IMR-90 (cell line): Measurements from ENCODE around the gene ZNF512. TPM values are rescaled to one million over a fixed set of nuclear protein-coding genes. Genes with fewer than 3 reads are reported as not detected.
A peak's percentile ranks its signal among the peaks of the same experiment; 100 is the strongest.
"Not testable (repeated sequence)": the region's sequence is repeated elsewhere in the genome, so short reads cannot be mapped to it uniquely, and the experiment has no call there.

ENCODE experiments used
- ATAC-seq: fragments of 200-7000 bp; cut with Tn5 transposase; 2 replicates; pipeline ENCODE4 v1.9.1; 2020; ENCODE audit warnings: low read depth, mild to moderate bottlenecking, moderate library complexity
- BruUV-seq: library from RNA; stranded (reverse); fragments of 400-500 nt; replicated peaks from 2 replicates; lab custom pipeline; 2021; lab: Mats Ljungman, UMichigan
- CTCF ChIA-PET: fragments of 300-600 bp; formaldehyde crosslinking; extraction: SDS; loops from one replicate; lab custom pipeline; 2021; ENCODE audit warnings: antibody characterized with exemption; lab: Yijun Ruan, JAX
- POLR2A ChIA-PET: fragments of 300-600 bp; sonication (Branson Sonifier 250); formaldehyde crosslinking; loops from one replicate; lab custom pipeline; 2022; ENCODE audit warnings: antibody characterized with exemption; ENCODE audit not compliant: unreplicated experiment; lab: Charles Lee
- DNase-seq: peaks from one replicate; pipeline ENCODE4 v3.0.0; 2013
- H2AFZ ChIP-seq: replicated peaks from 2 replicates; pipeline ENCODE3; 2013; ENCODE audit warnings: low read length, mild to moderate bottlenecking; ENCODE audit not compliant: poor library complexity
- H2AK5ac ChIP-seq: 2 replicates; pipeline ENCODE4 v1.6.1; 2013; ENCODE audit warnings: low read depth, low read length, inconsistent platforms
- H2AK9ac ChIP-seq: replicated peaks from 2 replicates; pipeline ENCODE3; 2013; ENCODE audit warnings: mild to moderate bottlenecking, low read depth, low read length, moderate library complexity; ENCODE audit not compliant: poor library complexity
- H2BK120ac ChIP-seq: 2 replicates; pipeline ENCODE4 v1.6.1; 2013; ENCODE audit warnings: low read depth, low read length, inconsistent platforms
- H2BK15ac ChIP-seq: 3 replicates; pipeline ENCODE4 v1.6.1; 2013; ENCODE audit warnings: low read depth, low read length, inconsistent platforms
- H2BK20ac ChIP-seq: 2 replicates; pipeline ENCODE4 v1.6.1; 2013; ENCODE audit warnings: low read depth, mild to moderate bottlenecking, inconsistent platforms, low read length, moderate library complexity
- H2BK5ac ChIP-seq: 2 replicates; pipeline ENCODE4 v1.6.1; 2013; ENCODE audit warnings: mild to moderate bottlenecking, low read depth, low read length, inconsistent platforms; ENCODE audit not compliant: poor library complexity, severe bottlenecking
- H3K14ac ChIP-seq: replicated peaks from 2 replicates; pipeline ENCODE4 v1.6.1; 2013; ENCODE audit warnings: low read depth, low read length, inconsistent platforms
- H3K18ac ChIP-seq: 2 replicates; pipeline ENCODE4 v1.6.1; 2013; ENCODE audit warnings: low read depth, low read length, control low read depth
- H3K23ac ChIP-seq: 2 replicates; pipeline ENCODE4 v1.6.1; 2013; ENCODE audit warnings: low read depth, low read length, inconsistent platforms
- H3K27ac ChIP-seq: 2 replicates; pipeline ENCODE4 v1.5.1; 2013; ENCODE audit warnings: mild to moderate bottlenecking, control low read depth, low read length; ENCODE audit not compliant: insufficient read depth
- H3K27me3 ChIP-seq: 2 replicates; pipeline ENCODE4 v1.6.1; 2013; ENCODE audit warnings: low read length; ENCODE audit not compliant: control insufficient read depth, insufficient read depth
- H3K36me3 ChIP-seq: 2 replicates; pipeline ENCODE4 v1.6.1; 2013; ENCODE audit warnings: low read length, mixed read lengths; ENCODE audit not compliant: control insufficient read depth, insufficient read depth
- H3K4ac ChIP-seq: 2 replicates; pipeline ENCODE4 v1.6.1; 2013; ENCODE audit warnings: low read depth, low read length, inconsistent platforms
- H3K4me1 ChIP-seq: 2 replicates; pipeline ENCODE4 v1.6.1; 2013; ENCODE audit warnings: low read length, mixed read lengths; ENCODE audit not compliant: control insufficient read depth, insufficient read depth
- H3K4me2 ChIP-seq: 2 replicates; pipeline ENCODE4 v1.6.1; 2013; ENCODE audit warnings: low read depth, mild to moderate bottlenecking, control low read depth, low read length, moderate library complexity
- H3K4me3 ChIP-seq: 2 replicates; pipeline ENCODE4 v1.5.1; 2013; ENCODE audit warnings: low read depth, mild to moderate bottlenecking, control low read depth, low read length, moderate library complexity; ENCODE audit not compliant: insufficient read depth
- H3K56ac ChIP-seq: 2 replicates; pipeline ENCODE4 v1.6.1; 2013; ENCODE audit warnings: low read length, inconsistent platforms; ENCODE audit not compliant: insufficient read depth; ENCODE audit errors: extremely low read depth
- H3K79me1 ChIP-seq, 2 experiments: 2 replicates each; pipeline ENCODE4 v1.6.1; 2013; ENCODE audit warnings: low read length in 2 of 2, inconsistent platforms in 1 of 2, low read depth in 1 of 2
- H3K9ac ChIP-seq: 2 replicates; pipeline ENCODE4 v1.6.1; 2013; ENCODE audit warnings: low read depth, low read length, control low read depth
- H3K9me1 ChIP-seq: 2 replicates; pipeline ENCODE4 v1.6.1; 2013; ENCODE audit warnings: low read length, inconsistent platforms; ENCODE audit not compliant: insufficient read depth
- H3K9me3 ChIP-seq: 2 replicates; pipeline ENCODE4 v1.6.1; 2013; ENCODE audit warnings: low read length; ENCODE audit not compliant: control insufficient read depth, insufficient read depth
- H4K20me1 ChIP-seq: 2 replicates; pipeline ENCODE4 v1.6.1; 2013; ENCODE audit warnings: low read length, inconsistent platforms; ENCODE audit not compliant: insufficient read depth
- H4K5ac ChIP-seq: 2 replicates; pipeline ENCODE4 v1.6.1; 2013; ENCODE audit warnings: mild to moderate bottlenecking, low read depth, low read length, control low read depth
- H4K8ac ChIP-seq, 2 experiments: 2 replicates each; pipeline ENCODE4 v1.6.1; 2013; ENCODE audit warnings: low read depth in 2 of 2, low read length in 2 of 2, control low read depth in 1 of 2, inconsistent platforms in 1 of 2
- H4K91ac ChIP-seq: 2 replicates; pipeline ENCODE4 v1.6.1; 2013; ENCODE audit warnings: low read depth, low read length, inconsistent platforms; ENCODE audit not compliant: insufficient read depth
- WGBS, 2 experiments: methylation state at CpG; one replicate each; pipeline versions ENCODE4 v1.1.5 to v1.1.7; 2013; ENCODE audit warnings: missing lambda C conversion rate in 2 of 2; ENCODE audit not compliant: insufficient read length in 1 of 2; ENCODE audit errors: extremely low coverage in 2 of 2; 5-methylcytosine and 5-hydroxymethylcytosine counted together
- dilution Hi-C: fragments of 300-500 bp; cut with HindIII; formaldehyde crosslinking; loops from one replicate; pipeline ENCODE4 v1.14.3; 2018; ENCODE audit warnings: low sequenced_read_pairs; ENCODE audit not compliant: unreplicated experiment
- in situ Hi-C: fragments of 300-500 bp; cut with MboI; formaldehyde crosslinking; loops from 3 replicates; pipeline ENCODE4 v1.14.3; 2019; ENCODE audit warnings: low sequenced_read_pairs, inconsistent platforms, mixed read lengths
- intact Hi-C: fragments of 100-400 bp; cut with micrococcal nuclease; formaldehyde crosslinking; loops from 2 replicates; pipeline ENCODE4 v1.10.0; 2022
- polyA plus RNA-seq, 3 experiments: library from polyadenylated mRNA; depleted of rRNA; stranded (reverse); fragments of >200 nt; gene quantifications; 2 replicates each; pipeline ENCODE4 v1.2.3, GENCODE V29; 2012; ENCODE audit warnings: low replicate concordance in 1 of 3
- total RNA-seq: library from RNA; depleted of rRNA; stranded (reverse); fragments of >200 nt; gene quantifications from 2 replicates; pipeline ENCODE4 v1.2.3, GENCODE V29; 2012

Gene ZNF512
- total and polyA plus RNA-seq, 2 of the 4 experiments (the other 2 are of a cell fraction), result 25.8 to 56.5 TPM

GRCh38 chr2:27554451-27554850, 28.4 kb upstream of the ZNF512 start:
- H2BK120ac ChIP-seq, H3K4me1 ChIP-seq, H3K56ac ChIP-seq, H3K27me3 ChIP-seq, BruUV-seq, H3K4me3 ChIP-seq, H3K23ac ChIP-seq, H3K79me1 ChIP-seq, intact Hi-C loops, H4K5ac ChIP-seq, H2BK20ac ChIP-seq, H3K4me2 ChIP-seq, H3K27ac ChIP-seq, POLR2A ChIA-PET, H3K14ac ChIP-seq, H3K9ac ChIP-seq, H4K91ac ChIP-seq, H3K36me3 ChIP-seq, H2BK5ac ChIP-seq, H4K8ac ChIP-seq, dilution Hi-C loops, H2AK9ac ChIP-seq, H2AFZ ChIP-seq, H2BK15ac ChIP-seq, H2AK5ac ChIP-seq, in situ Hi-C loops, CTCF ChIA-PET, H3K4ac ChIP-seq, ATAC-seq, DNase-seq, H3K9me1 ChIP-seq, H4K20me1 ChIP-seq, H3K9me3 ChIP-seq: not testable (repeated sequence)
- WGBS, 2 experiments, result no CpG with 5 or more reads among the region's 3 CpGs
- H3K18ac ChIP-seq, result 0 out of 2 replicates have a peak overlapping the region, but pooled peaks have one; percentile 38
